Measurements from ENCODE around the gene INPP5D. TPM values are rescaled to one million over a fixed set of nuclear protein-coding genes. Genes with fewer than 3 reads are reported as not detected.
A peak's percentile ranks its signal among the peaks of the same experiment; 100 is the strongest.

The INPP5D gene
- total RNA-seq, 1 experiment from 2014 or later, result 12.7 TPM

GRCh38 chr2:233124421-233125080 is 64.4 kb downstream of the INPP5D start:
- H2BK5ac ChIP-seq (ENCODE audit: insufficient read length, low read length), result no peak overlapping the region
- no peak overlapping the region for H2BK15ac ChIP-seq (ENCODE audit: low read depth, low read length)
- Mint-ChIP-seq H3K4me1 (peaks cover 4 to 5% of the 10 kb centered on the region in 2 experiments), H3K27me3 (ENCODE audit: low read depth) (no peaks in the 10 kb centered on the region), H3K36me3 (ENCODE audit: insufficient read depth in 1 of 3, low read depth in 3 of 3) (no peaks in the 10 kb centered on the region), H3K27ac (peak overlapping the region in 1 of 3 experiments; percentile 15; a peak in 1 of 7 replicates), H3K4me3 (no peak overlapping the region; a peak in 1 of 5 replicates), H3K9me3 (no peaks in the 10 kb centered on the region; a peak in 1 of 5 replicates)
- no peak overlapping the region for H3K4me2 ChIP-seq (ENCODE audit: insufficient read depth, insufficient read length, low read length)
- no peak overlapping the region for H2BK20ac ChIP-seq (ENCODE audit: low read depth, low read length, poor library complexity, severe bottlenecking)
- no peaks in the 10 kb centered on the region for H3K23me2 ChIP-seq (ENCODE audit: insufficient read length, low read depth, low read length, poor library complexity, severe bottlenecking)
- H3K18ac ChIP-seq (ENCODE audit: insufficient read length, low read depth, low read length), result no peak overlapping the region
- no CpG with 5 or more reads among the region's 21 CpGs for WGBS (ENCODE audit: extremely low coverage, insufficient read length, low lambda C conversion rate)
- no peaks in the 10 kb centered on the region for H4K20me1 ChIP-seq (ENCODE audit: control insufficient read depth, insufficient read depth, insufficient read length)
- no peak overlapping the region for H2BK120ac ChIP-seq (ENCODE audit: low read depth, low read length, poor library complexity, severe bottlenecking)
- TF ChIP-seq CTCF (conservative IDR thresholded peaks at IDR 0.05), result no peak
- H3K9me3 ChIP-seq (ENCODE audit: control insufficient read depth, low read depth, low read length), result no peaks in the 10 kb centered on the region
- no peak overlapping the region for H3K4ac ChIP-seq (ENCODE audit: low read depth, low read length)
- H3K79me1 ChIP-seq (ENCODE audit: insufficient read depth, low read depth, low read length, poor library complexity, severe bottlenecking), result no peaks in the 10 kb centered on the region
- no peak overlapping the region for H4K91ac ChIP-seq (ENCODE audit: insufficient read length, low read depth, low read length)
- no peak overlapping the region for H3K9ac ChIP-seq (ENCODE audit: extremely low read depth, insufficient read length, low read length)
- no peaks in the 10 kb centered on the region for H3K79me2 ChIP-seq (ENCODE audit: insufficient read depth, low read length)
- no peak overlapping the region for H4K8ac ChIP-seq (replicated peaks; ENCODE audit: insufficient read length, low read depth, low read length)
- no peak overlapping the region for H2AFZ ChIP-seq (ENCODE audit: low read length)
- no peak overlapping the region for H3T11ph ChIP-seq (ENCODE audit: low read length)
- no peak overlapping the region for H4K5ac ChIP-seq (ENCODE audit: insufficient read length, low read depth, low read length)
- H3K4me1 ChIP-seq (ENCODE audit: insufficient read depth, low read length), result no peaks in the 10 kb centered on the region
- H3K56ac ChIP-seq (ENCODE audit: insufficient read length, low read depth, low read length), result no peak overlapping the region
- H2AK5ac ChIP-seq (ENCODE audit: insufficient read length, low read length), result no peak overlapping the region
- no peak overlapping the region; the same call in 1 of the 2 replicates for H3K14ac ChIP-seq (ENCODE audit: insufficient read depth, low read length)
- H3K23ac ChIP-seq (ENCODE audit: insufficient read length, low read depth, low read length), result no peak overlapping the region
- no peaks in the 10 kb centered on the region for H3K27me3 ChIP-seq (ENCODE audit: insufficient read depth, low read length)
- no peak overlapping the region for H3K27ac ChIP-seq (ENCODE audit: insufficient read length, low read depth, low read length)
- DNase-seq, result no peak
- H2BK12ac ChIP-seq (ENCODE audit: insufficient read length, low read depth, low read length), result no peak overlapping the region
